ENCODE data around the gene MSN.

MSN gene

GRCh38 chrX:65696613-65697012, 29.2 kb downstream of the MSN start:
- Histone ChIP-seq H3K27ac (ENCODE audit: low read length) (no peak overlapping the region), H3K27me3 (ENCODE audit: control insufficient read depth, insufficient read depth, low read length) (no peaks in the 10 kb centered on the region), H3K9me3 (ENCODE audit: control insufficient read depth, low read depth, low read length) (peaks cover 9% of the 10 kb centered on the region), H3K4me1 (ENCODE audit: control insufficient read depth, low read depth, low read length) (peaks cover 10% of the 10 kb centered on the region), H3K9ac (ENCODE audit: low read length) (no peak overlapping the region), H3K36me3 (ENCODE audit: control insufficient read depth, low read depth, low read length) (no peaks in the 10 kb centered on the region), H3K4me3 (ENCODE audit: low read length) (no peak overlapping the region)

- Histone ChIP-seq H3K4me1 (ENCODE audit: control insufficient read depth, low read depth, low read length) (peaks cover 10% of the 10 kb centered on the region), H3K9ac (ENCODE audit: low read length) (no peak overlapping the region), H3K27me3 (ENCODE audit: control insufficient read depth, insufficient read depth, low read length) (no peaks in the 10 kb centered on the region), H3K9me3 (ENCODE audit: control insufficient read depth, low read depth, low read length) (peaks cover 9% of the 10 kb centered on the region), H3K4me3 (ENCODE audit: low read length) (no peak overlapping the region), H3K36me3 (ENCODE audit: control insufficient read depth, low read depth, low read length) (no peaks in the 10 kb centered on the region), H3K27ac (ENCODE audit: low read length) (no peak overlapping the region)
These were observed 29.8 kb downstream of the MSN start for GRCh38 chrX:65697211-65697641.

- Histone ChIP-seq H3K9ac (ENCODE audit: low read length) (no peak overlapping the region), H3K4me3 (ENCODE audit: low read length) (no peak overlapping the region), H3K27me3 (ENCODE audit: control insufficient read depth, insufficient read depth, low read length) (no peaks in the 10 kb centered on the region), H3K9me3 (ENCODE audit: control insufficient read depth, low read depth, low read length) (peaks cover 9% of the 10 kb centered on the region), H3K4me1 (ENCODE audit: control insufficient read depth, low read depth, low read length) (peaks cover 10% of the 10 kb centered on the region), H3K36me3 (ENCODE audit: control insufficient read depth, low read depth, low read length) (no peaks in the 10 kb centered on the region), H3K27ac (ENCODE audit: low read length) (no peak overlapping the region)
These were observed 30.7 kb downstream of the MSN start for GRCh38 chrX:65697915-65698796.

GRCh38 chrX:65702956-65703355, 35.5 kb downstream of the MSN start:
- Histone ChIP-seq H3K4me1 (ENCODE audit: control insufficient read depth, low read depth, low read length) (peaks cover 5% of the 10 kb centered on the region), H3K9me3 (ENCODE audit: control insufficient read depth, low read depth, low read length) (peaks cover 9% of the 10 kb centered on the region), H3K27me3 (ENCODE audit: control insufficient read depth, insufficient read depth, low read length) (no peaks in the 10 kb centered on the region), H3K36me3 (ENCODE audit: control insufficient read depth, low read depth, low read length) (no peaks in the 10 kb centered on the region), H3K9ac (ENCODE audit: low read length) (no peak overlapping the region), H3K4me3 (ENCODE audit: low read length) (no peak overlapping the region), H3K27ac (ENCODE audit: low read length) (no peak overlapping the region)

- Histone ChIP-seq H3K4me3 (ENCODE audit: low read length) (no peak overlapping the region), H3K9me3 (ENCODE audit: control insufficient read depth, low read depth, low read length) (peaks cover 4% of the 10 kb centered on the region), H3K9ac (ENCODE audit: low read length) (no peak overlapping the region), H3K4me1 (ENCODE audit: control insufficient read depth, low read depth, low read length) (peaks cover 3% of the 10 kb centered on the region), H3K36me3 (ENCODE audit: control insufficient read depth, low read depth, low read length) (no peaks in the 10 kb centered on the region), H3K27ac (ENCODE audit: low read length) (no peak overlapping the region), H3K27me3 (ENCODE audit: control insufficient read depth, insufficient read depth, low read length) (no peaks in the 10 kb centered on the region)
These were observed 38.0 kb downstream of the MSN start for GRCh38 chrX:65705439-65705838.

GRCh38 chrX:65706041-65706828, 38.8 kb downstream of the MSN start:
- Histone ChIP-seq H3K9me3 (ENCODE audit: control insufficient read depth, low read depth, low read length) (peaks cover 4% of the 10 kb centered on the region), H3K36me3 (ENCODE audit: control insufficient read depth, low read depth, low read length) (no peaks in the 10 kb centered on the region), H3K27ac (ENCODE audit: low read length) (no peak overlapping the region)

GRCh38 chrX:65707151-65707550, 39.7 kb downstream of the MSN start:
- no peak overlapping the region for H3K27ac ChIP-seq (ENCODE audit: low read length)
- H3K9me3 ChIP-seq (ENCODE audit: control insufficient read depth, low read depth, low read length) = peaks cover 4% of the 10 kb centered on the region
- H3K9ac ChIP-seq (ENCODE audit: low read length) = no peak overlapping the region
- no peaks in the 10 kb centered on the region for H3K36me3 ChIP-seq (ENCODE audit: control insufficient read depth, low read depth, low read length)
- H3K4me3 ChIP-seq (ENCODE audit: low read length) = no peak overlapping the region
- H3K4me1 ChIP-seq (ENCODE audit: control insufficient read depth, low read depth, low read length) = peaks cover 3% of the 10 kb centered on the region
- H3K27me3 ChIP-seq (ENCODE audit: control insufficient read depth, insufficient read depth, low read length) = no peaks in the 10 kb centered on the region

More at GRCh38 chrX:65706041-65706828, 38.8 kb downstream of the MSN start:
- Histone ChIP-seq H3K4me1 (ENCODE audit: control insufficient read depth, low read depth, low read length) (peaks cover 3% of the 10 kb centered on the region), H3K4me3 (ENCODE audit: low read length) (no peak overlapping the region), H3K27me3 (ENCODE audit: control insufficient read depth, insufficient read depth, low read length) (no peaks in the 10 kb centered on the region), H3K9ac (ENCODE audit: low read length) (no peak overlapping the region)

GRCh38 chrX:65712005-65712806, 44.8 kb downstream of the MSN start:
- H3K9me3 ChIP-seq (ENCODE audit: control insufficient read depth, low read depth, low read length) = peaks cover 14% of the 10 kb centered on the region

GRCh38 chrX:65718538-65718937, 51.1 kb downstream of the MSN start:
- Histone ChIP-seq H3K4me3 (ENCODE audit: low read length) (no peak overlapping the region), H3K9ac (ENCODE audit: low read length) (no peak overlapping the region), H3K36me3 (ENCODE audit: control insufficient read depth, low read depth, low read length) (no peaks in the 10 kb centered on the region), H3K9me3 (ENCODE audit: control insufficient read depth, low read depth, low read length) (peaks cover 18% of the 10 kb centered on the region), H3K27ac (ENCODE audit: low read length) (no peak overlapping the region), H3K27me3 (ENCODE audit: control insufficient read depth, insufficient read depth, low read length) (no peaks in the 10 kb centered on the region), H3K4me1 (ENCODE audit: control insufficient read depth, low read depth, low read length) (no peaks in the 10 kb centered on the region)

More at GRCh38 chrX:65712005-65712806, 44.8 kb downstream of the MSN start:
- no peaks in the 10 kb centered on the region for H3K36me3 ChIP-seq (ENCODE audit: control insufficient read depth, low read depth, low read length)
- no peak overlapping the region for H3K4me3 ChIP-seq (ENCODE audit: low read length)
- H3K4me1 ChIP-seq (ENCODE audit: control insufficient read depth, low read depth, low read length) = no peaks in the 10 kb centered on the region
- H3K27me3 ChIP-seq (ENCODE audit: control insufficient read depth, insufficient read depth, low read length) = no peaks in the 10 kb centered on the region
- no peak overlapping the region for H3K27ac ChIP-seq (ENCODE audit: low read length)
- H3K9ac ChIP-seq (ENCODE audit: low read length) = no peak overlapping the region

GRCh38 chrX:65720381-65720964, 53.0 kb downstream of the MSN start:
- Histone ChIP-seq H3K36me3 (ENCODE audit: control insufficient read depth, low read depth, low read length) (no peaks in the 10 kb centered on the region), H3K9ac (ENCODE audit: low read length) (no peak overlapping the region), H3K27ac (ENCODE audit: low read length) (no peak overlapping the region), H3K27me3 (ENCODE audit: control insufficient read depth, insufficient read depth, low read length) (no peaks in the 10 kb centered on the region), H3K9me3 (ENCODE audit: control insufficient read depth, low read depth, low read length) (peaks cover 17% of the 10 kb centered on the region), H3K4me1 (ENCODE audit: control insufficient read depth, low read depth, low read length) (no peaks in the 10 kb centered on the region), H3K4me3 (ENCODE audit: low read length) (no peak overlapping the region)

GRCh38 chrX:65723706-65724105, 56.3 kb downstream of the MSN start:
- Histone ChIP-seq H3K27ac (ENCODE audit: low read length) (no peak overlapping the region), H3K9me3 (ENCODE audit: control insufficient read depth, low read depth, low read length) (peaks cover 12% of the 10 kb centered on the region), H3K4me3 (ENCODE audit: low read length) (no peak overlapping the region), H3K4me1 (ENCODE audit: control insufficient read depth, low read depth, low read length) (peaks cover 3% of the 10 kb centered on the region), H3K36me3 (ENCODE audit: control insufficient read depth, low read depth, low read length) (no peaks in the 10 kb centered on the region), H3K9ac (ENCODE audit: low read length) (no peak overlapping the region), H3K27me3 (ENCODE audit: control insufficient read depth, insufficient read depth, low read length) (no peaks in the 10 kb centered on the region)

All from iPS-18a (cell line).